Astrocyte of the spinal cord (primary cell): ENCODE measurements around the gene LDLRAD4.

Source experiments
- DNase-seq: peaks from one replicate; pipeline ENCODE4 v3.0.0; 2011; ENCODE audit warnings: low read depth, low spot score
- H3K4me3 ChIP-seq: 2 replicates; pipeline ENCODE4 v1.5.1; 2011; ENCODE audit warnings: low read depth, mild to moderate bottlenecking, low read length, moderate library complexity
- in situ Hi-C: cut with HindIII; loops from 2 replicates; pipeline ENCODE4 v1.10.0; 2017; ENCODE audit warnings: low sequenced_read_pairs
- TF ChIP-seq, protein P1 (sequence below): IDR thresholded peaks from 2 replicates; pipeline ENCODE4 v1.5.1; 2012; ENCODE audit warnings: low read depth, mild to moderate bottlenecking, low read length, inconsistent platforms

The LDLRAD4 gene

DNA sequence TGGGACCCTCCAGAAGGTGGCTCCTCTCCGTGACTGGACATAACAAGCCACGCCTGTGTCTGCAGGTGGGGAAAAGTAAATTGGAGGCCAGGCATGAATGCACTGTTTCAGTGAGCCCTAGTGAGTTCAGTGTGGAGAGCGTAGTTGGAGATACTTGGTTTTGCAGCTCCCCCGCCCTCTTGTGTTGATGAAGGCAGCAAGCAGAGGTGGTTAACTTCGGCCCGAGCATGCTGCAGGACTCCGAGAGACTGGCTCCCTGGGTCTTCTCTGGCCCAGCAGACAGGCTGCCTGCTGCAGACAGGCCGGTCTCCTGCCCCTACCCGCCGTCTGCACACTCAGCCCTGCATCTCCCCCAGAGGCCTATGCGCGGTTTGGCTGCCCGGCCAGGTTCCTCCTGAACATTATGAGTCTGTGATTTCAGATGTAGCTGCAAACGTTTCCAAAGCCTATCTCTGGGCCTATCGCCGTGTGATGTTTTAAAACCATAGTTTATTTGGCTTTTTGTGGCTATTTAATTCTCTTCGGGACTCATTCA lies 102.4 kb downstream of the LDLRAD4 start:
- TF ChIP-seq, protein P1, sequence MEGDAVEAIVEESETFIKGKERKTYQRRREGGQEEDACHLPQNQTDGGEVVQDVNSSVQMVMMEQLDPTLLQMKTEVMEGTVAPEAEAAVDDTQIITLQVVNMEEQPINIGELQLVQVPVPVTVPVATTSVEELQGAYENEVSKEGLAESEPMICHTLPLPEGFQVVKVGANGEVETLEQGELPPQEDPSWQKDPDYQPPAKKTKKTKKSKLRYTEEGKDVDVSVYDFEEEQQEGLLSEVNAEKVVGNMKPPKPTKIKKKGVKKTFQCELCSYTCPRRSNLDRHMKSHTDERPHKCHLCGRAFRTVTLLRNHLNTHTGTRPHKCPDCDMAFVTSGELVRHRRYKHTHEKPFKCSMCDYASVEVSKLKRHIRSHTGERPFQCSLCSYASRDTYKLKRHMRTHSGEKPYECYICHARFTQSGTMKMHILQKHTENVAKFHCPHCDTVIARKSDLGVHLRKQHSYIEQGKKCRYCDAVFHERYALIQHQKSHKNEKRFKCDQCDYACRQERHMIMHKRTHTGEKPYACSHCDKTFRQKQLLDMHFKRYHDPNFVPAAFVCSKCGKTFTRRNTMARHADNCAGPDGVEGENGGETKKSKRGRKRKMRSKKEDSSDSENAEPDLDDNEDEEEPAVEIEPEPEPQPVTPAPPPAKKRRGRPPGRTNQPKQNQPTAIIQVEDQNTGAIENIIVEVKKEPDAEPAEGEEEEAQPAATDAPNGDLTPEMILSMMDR = no peak
- in situ Hi-C loops = no loop called here
- H3K4me3 ChIP-seq = no peak overlapping the region
- no peak for DNase-seq

DNA sequence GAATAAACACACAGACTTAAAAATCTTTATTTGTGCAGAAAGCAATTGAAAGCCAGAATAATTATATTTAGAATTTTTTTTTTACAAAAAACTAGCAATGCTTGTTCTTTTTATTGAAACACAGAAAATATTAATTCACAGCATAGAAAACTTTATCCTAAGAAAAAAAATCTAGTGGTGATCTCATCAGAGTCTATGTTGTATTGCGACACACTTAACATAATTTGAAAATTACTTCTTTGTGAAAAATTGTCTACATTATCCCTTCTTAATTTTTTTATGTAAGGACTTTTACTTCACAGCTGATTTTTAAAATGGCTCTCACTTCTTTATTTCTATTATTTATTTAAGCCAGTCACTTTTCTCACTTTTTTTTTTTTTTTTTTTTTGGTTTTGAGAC lies 103.4 kb downstream of the LDLRAD4 start:
- TF ChIP-seq, protein P1 = no peak
- H3K4me3 ChIP-seq = no peak overlapping the region
- in situ Hi-C loops = no loop called here
- no peak for DNase-seq

DNA sequence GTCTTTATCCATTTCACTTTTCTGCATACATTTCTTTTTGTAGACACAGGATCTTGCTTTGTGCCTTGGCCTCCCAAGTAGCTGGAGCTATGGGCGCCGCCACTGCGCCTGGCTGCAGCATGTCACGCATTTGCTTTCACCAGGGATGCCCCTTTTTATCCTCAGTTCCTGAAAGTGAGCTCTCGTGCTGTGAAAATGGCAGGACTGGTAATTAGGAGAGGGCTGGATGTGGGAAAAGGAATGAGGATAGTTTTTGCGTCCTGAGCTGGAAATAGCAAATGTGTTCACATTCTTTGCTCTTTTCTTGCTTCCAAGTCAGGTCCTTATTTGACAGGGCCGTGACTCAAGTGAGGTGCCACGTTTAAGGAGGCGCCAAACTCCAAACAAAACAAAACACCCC lies 104.6 kb downstream of the LDLRAD4 start:
- in situ Hi-C loops = no loop called here
- TF ChIP-seq, protein P1 = no peak
- no peak overlapping the region for H3K4me3 ChIP-seq
- DNase-seq = no peak

DNA sequence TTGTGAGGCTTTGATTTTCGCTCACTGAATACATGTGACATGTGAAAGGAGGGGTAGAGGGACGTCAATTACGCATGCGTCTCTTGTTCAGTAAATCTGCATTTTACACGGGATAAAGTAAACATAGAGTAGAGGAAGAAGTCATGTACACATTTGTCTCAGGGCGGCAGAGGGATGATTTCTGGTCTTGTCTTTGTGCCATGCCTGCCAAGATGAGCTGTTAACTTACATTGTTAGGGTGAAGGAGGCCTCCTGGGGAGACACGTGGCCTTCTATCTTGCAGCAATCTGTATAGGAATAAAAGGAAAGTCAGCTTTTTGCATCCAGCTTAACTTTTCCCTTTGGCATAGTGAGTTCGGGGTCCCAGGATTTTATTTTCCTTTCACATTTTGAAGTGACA lies 106.3 kb downstream of the LDLRAD4 start:
- TF ChIP-seq, protein P1 = no peak
- no peak overlapping the region for H3K4me3 ChIP-seq
- in situ Hi-C loops = no loop called here
- DNase-seq = no peak

DNA sequence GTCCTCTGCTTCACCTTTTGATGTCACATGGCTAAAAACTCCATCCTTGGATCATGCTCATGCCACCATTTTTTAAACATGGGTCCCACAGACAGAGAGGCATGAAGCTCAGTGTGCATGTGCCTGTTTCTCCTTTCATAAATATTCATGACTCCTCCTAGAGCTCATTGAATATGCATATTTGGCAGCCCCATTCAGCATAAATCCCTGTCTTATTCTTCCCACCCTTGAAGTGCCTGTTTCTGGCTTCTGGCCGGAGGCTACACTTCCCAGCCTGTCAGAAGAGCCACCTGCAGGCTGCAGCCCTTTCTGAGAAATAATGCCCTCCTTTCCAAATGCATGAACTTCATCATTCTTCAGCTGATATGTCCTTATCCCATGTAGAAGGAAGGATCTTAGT lies 109.7 kb downstream of the LDLRAD4 start:
- in situ Hi-C loops = no loop called here
- DNase-seq = no peak
- TF ChIP-seq, protein P1 = no peak
- H3K4me3 ChIP-seq = no peak overlapping the region

DNA sequence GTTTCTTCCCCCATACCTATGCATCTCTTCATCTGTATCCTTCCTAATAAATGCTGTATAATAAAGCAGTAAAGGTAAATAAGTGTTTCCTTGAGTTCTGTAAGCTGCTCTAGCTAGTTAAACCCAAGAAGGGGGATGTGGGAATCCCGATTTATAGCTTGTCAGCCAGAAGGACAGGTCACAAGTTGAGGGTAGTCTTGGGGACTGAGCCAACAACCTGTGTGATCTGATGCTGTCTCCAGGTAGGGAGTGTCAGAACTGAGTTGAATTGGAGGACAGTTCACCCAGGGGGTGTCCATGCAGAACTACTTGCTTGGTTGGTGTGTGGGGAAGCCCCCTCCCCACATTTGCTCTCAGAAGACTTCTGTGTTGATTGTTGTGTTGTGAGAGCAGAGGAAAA lies 112.4 kb downstream of the LDLRAD4 start:
- in situ Hi-C loops = no loop called here
- no peak overlapping the region for H3K4me3 ChIP-seq
- TF ChIP-seq, protein P1 = no peak
- DNase-seq = no peak

DNA sequence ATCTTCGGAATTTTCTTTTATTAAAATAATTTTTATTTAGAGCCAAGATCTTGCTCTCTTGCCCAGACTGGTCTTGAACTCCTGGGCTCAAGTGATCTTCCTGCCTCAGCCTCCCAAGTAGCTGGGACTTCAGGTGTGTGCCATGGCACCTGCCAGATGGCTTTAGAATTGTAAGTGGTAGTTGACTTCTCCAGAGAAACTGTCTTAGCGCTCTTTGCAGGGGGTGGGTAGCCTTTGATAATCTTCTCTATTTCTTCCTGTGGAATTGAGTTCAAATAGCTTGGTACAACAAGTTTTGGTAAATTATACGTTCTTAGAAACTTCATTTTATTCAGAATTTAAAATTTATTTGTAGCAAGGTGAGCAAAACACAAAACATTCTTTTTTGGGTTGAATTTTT lies 113.3 kb downstream of the LDLRAD4 start:
- in situ Hi-C loops = no loop called here
- no peak for DNase-seq
- no peak overlapping the region for H3K4me3 ChIP-seq
- TF ChIP-seq, protein P1 = no peak
